ENCODE measurements around the gene ZNF664. TPM values are rescaled to one million over a fixed set of nuclear protein-coding genes. Genes with fewer than 3 reads are reported as not detected.

The ZNF664 gene
- polyA plus RNA-seq, 3 donors, result 1.5 to 20.9 (median 2.7) TPM

GRCh38 chr12:123951467-123951866 lies 21.5 kb upstream of the ZNF664 start:
- H3K27me3 Mint-ChIP-seq (ENCODE audit: low read depth in 3 of 3), result no peaks in the 10 kb centered on the region
- intact Hi-C loops (cut with micrococcal nuclease), result no loop called here
- WGBS (ENCODE audit: insufficient coverage), result 94% methylated on average over 4 of the region's 4 CpGs

GRCh38 chr12:123952037-123952436 lies 21.0 kb upstream of the ZNF664 start:
- H3K4me2 ChIP-seq (replicated peaks; ENCODE audit: extremely low read depth, low read length, poor library complexity, severe bottlenecking), result no peak overlapping the region
- Mint-ChIP-seq H3K27me3 (ENCODE audit: low read depth in 3 of 3) (no peaks in the 10 kb centered on the region), H3K4me3 (no peak overlapping the region), H3K36me3 (peaks cover 0 to 2% of the 10 kb centered on the region in 2 donors), H3K4me1 (no peaks in the 10 kb centered on the region), H3K27ac (no peak overlapping the region), H3K9me3 (peaks cover 0 to 2% (median 0%) of the 10 kb centered on the region in 7 donors)
- H3K27ac ChIP-seq (ENCODE audit: low read depth in 1 of 2, low read length in 2 of 2), result no peak overlapping the region
- no peaks in the 10 kb centered on the region for H3K79me2 ChIP-seq (ENCODE audit: insufficient read depth, low read length)
- WGBS (ENCODE audit: insufficient coverage), result no CpG with 5 or more reads among the region's 2 CpGs
- no peak for TF ChIP-seq CTCF (IDR thresholded peaks at IDR 0.05)
- intact Hi-C loops (cut with micrococcal nuclease), result no loop called here
- no peak overlapping the region for H3K4me3 ChIP-seq (replicated peaks in 1 of 3; ENCODE audit: low read depth in 2 of 3, low read length in 3 of 3)
- no peaks in the 10 kb centered on the region for H4K20me1 ChIP-seq (ENCODE audit: insufficient read depth, low read length)
- no peaks in the 10 kb centered on the region for H3K27me3 ChIP-seq (ENCODE audit: control insufficient read depth in 2 of 2, insufficient read depth in 2 of 2, low read length in 2 of 2)
- H2AFZ ChIP-seq (ENCODE audit: insufficient read depth, low read depth, low read length, poor library complexity, severe bottlenecking), result no peak overlapping the region
- H3K36me3 ChIP-seq (replicated peaks in 1 of 2; ENCODE audit: control insufficient read depth in 1 of 2, insufficient read depth in 2 of 2, low read length in 2 of 2), result no peaks in the 10 kb centered on the region
- DNase-seq, result no peak
- no peaks in the 10 kb centered on the region for H3K4me1 ChIP-seq (ENCODE audit: control insufficient read depth in 1 of 2, insufficient read depth in 2 of 2, low read length in 2 of 2)
- no peaks in the 10 kb centered on the region for H3K9me3 ChIP-seq (replicated peaks in 1 of 2; ENCODE audit: control insufficient read depth in 1 of 2, insufficient read depth in 1 of 2, low read length in 2 of 2)
- H3K9ac ChIP-seq (ENCODE audit: insufficient read depth, low read length, poor library complexity, severe bottlenecking), result no peak overlapping the region

More at GRCh38 chr12:123951467-123951866, 21.5 kb upstream of the ZNF664 start:
- H3K4me1 Mint-ChIP-seq, result no peaks in the 10 kb centered on the region
- no peak for DNase-seq
- H3K27ac Mint-ChIP-seq, result no peak overlapping the region
- Histone ChIP-seq H2AFZ (ENCODE audit: insufficient read depth, low read depth, low read length, poor library complexity, severe bottlenecking) (no peak overlapping the region), H3K36me3 (replicated peaks in 1 of 2; ENCODE audit: control insufficient read depth in 1 of 2, insufficient read depth in 2 of 2, low read length in 2 of 2) (no peaks in the 10 kb centered on the region), H4K20me1 (ENCODE audit: insufficient read depth, low read length) (no peaks in the 10 kb centered on the region), H3K4me3 (replicated peaks in 1 of 3; ENCODE audit: low read depth in 2 of 3, low read length in 3 of 3) (no peak overlapping the region), H3K4me1 (ENCODE audit: control insufficient read depth in 1 of 2, insufficient read depth in 2 of 2, low read length in 2 of 2) (no peaks in the 10 kb centered on the region), H3K79me2 (ENCODE audit: insufficient read depth, low read length) (no peaks in the 10 kb centered on the region), H3K9ac (ENCODE audit: insufficient read depth, low read length, poor library complexity, severe bottlenecking) (no peak overlapping the region), H3K27ac (ENCODE audit: low read depth in 1 of 2, low read length in 2 of 2) (no peak overlapping the region), H3K27me3 (ENCODE audit: control insufficient read depth in 2 of 2, insufficient read depth in 2 of 2, low read length in 2 of 2) (no peaks in the 10 kb centered on the region), H3K4me2 (replicated peaks; ENCODE audit: extremely low read depth, low read length, poor library complexity, severe bottlenecking) (no peak overlapping the region), H3K9me3 (replicated peaks in 1 of 2; ENCODE audit: control insufficient read depth in 1 of 2, insufficient read depth in 1 of 2, low read length in 2 of 2) (no peaks in the 10 kb centered on the region)
- peaks cover 0 to 2% of the 10 kb centered on the region in 2 donors for H3K36me3 Mint-ChIP-seq
- TF ChIP-seq CTCF (IDR thresholded peaks at IDR 0.05), result no peak
- H3K4me3 Mint-ChIP-seq, result no peak overlapping the region
- H3K9me3 Mint-ChIP-seq, result peaks cover 0 to 2% (median 0%) of the 10 kb centered on the region in 7 donors
